Right lobe of liver (tissue), 4 donors: Measurements from ENCODE around the gene DTWD1.

Experiments
- POLR2A ChIP-seq: fragments of 450-650 bp; IDR thresholded peaks from one replicate; pipeline ENCODE4 v1.6.1; 2017; ENCODE audit warnings: antibody characterized with exemption, mild to moderate bottlenecking
- TF ChIP-seq, protein P1 (sequence below), 4 donors: fragments of 200-600 bp in 3 of 4; fragments of 450-650 bp in 1 of 4; IDR thresholded peaks; one replicate each; pipeline versions ENCODE4 v1.5.1 to v1.8.0; 2016 to 2022; ENCODE audit warnings: antibody characterized with exemption in 4 of 4, mild to moderate bottlenecking in 2 of 4
- donor health status: DM: no; HTN: no; CAD: no.
- donor health status: DM: no; HTN: no; CAD: no.
- donor health status: DM: no; HTN: yes; CAD: no.

GRCh38 chr15:49688135-49688790 lies 67.4 kb downstream of the DTWD1 start:
- TF ChIP-seq, protein P1, sequence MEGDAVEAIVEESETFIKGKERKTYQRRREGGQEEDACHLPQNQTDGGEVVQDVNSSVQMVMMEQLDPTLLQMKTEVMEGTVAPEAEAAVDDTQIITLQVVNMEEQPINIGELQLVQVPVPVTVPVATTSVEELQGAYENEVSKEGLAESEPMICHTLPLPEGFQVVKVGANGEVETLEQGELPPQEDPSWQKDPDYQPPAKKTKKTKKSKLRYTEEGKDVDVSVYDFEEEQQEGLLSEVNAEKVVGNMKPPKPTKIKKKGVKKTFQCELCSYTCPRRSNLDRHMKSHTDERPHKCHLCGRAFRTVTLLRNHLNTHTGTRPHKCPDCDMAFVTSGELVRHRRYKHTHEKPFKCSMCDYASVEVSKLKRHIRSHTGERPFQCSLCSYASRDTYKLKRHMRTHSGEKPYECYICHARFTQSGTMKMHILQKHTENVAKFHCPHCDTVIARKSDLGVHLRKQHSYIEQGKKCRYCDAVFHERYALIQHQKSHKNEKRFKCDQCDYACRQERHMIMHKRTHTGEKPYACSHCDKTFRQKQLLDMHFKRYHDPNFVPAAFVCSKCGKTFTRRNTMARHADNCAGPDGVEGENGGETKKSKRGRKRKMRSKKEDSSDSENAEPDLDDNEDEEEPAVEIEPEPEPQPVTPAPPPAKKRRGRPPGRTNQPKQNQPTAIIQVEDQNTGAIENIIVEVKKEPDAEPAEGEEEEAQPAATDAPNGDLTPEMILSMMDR (IDR thresholded peaks at IDR 0.05), result no peak
- TF ChIP-seq POLR2A, result no peak
